Measurements from ENCODE around the gene NUP214. TPM values are rescaled to one million over a fixed set of nuclear protein-coding genes. Genes with fewer than 3 reads are reported as not detected.
"Not testable (repeated sequence)": the region's sequence is repeated elsewhere in the genome, so short reads cannot be mapped to it uniquely, and the experiment has no call there.

Gene NUP214
- polyA plus RNA-seq, 3 donors, result 45.7 to 52.0 (median 50.0) TPM

GRCh38 chr9:131158673-131159072, 33.3 kb downstream of the NUP214 start:
- DNase-seq (ENCODE audit: low read depth in 3 of 3, low spot score in 2 of 3), result not testable (repeated sequence)

GRCh38 chr9:131160416-131161112, 35.2 kb downstream of the NUP214 start:
- DNase-seq (ENCODE audit: low read depth in 3 of 3, low spot score in 2 of 3), result no peak

- DNase-seq (ENCODE audit: low read depth in 3 of 3, low spot score in 2 of 3), result no peak
Observed at GRCh38 chr9:131161585-131161984, 36.2 kb downstream of the NUP214 start.

- DNase-seq (ENCODE audit: low read depth in 3 of 3, low spot score in 2 of 3), result no peak
Observed at GRCh38 chr9:131162886-131163285, 37.5 kb downstream of the NUP214 start.

- DNase-seq (ENCODE audit: low read depth in 3 of 3, low spot score in 2 of 3), result no peak
Observed at GRCh38 chr9:131165523-131165922, 40.1 kb downstream of the NUP214 start.

- no peak for DNase-seq (ENCODE audit: low read depth in 3 of 3, low spot score in 2 of 3)
Observed at GRCh38 chr9:131167146-131167692, 41.8 kb downstream of the NUP214 start.

- DNase-seq (ENCODE audit: low read depth in 3 of 3, low spot score in 2 of 3), result no peak
Observed at GRCh38 chr9:131167936-131168335, 42.5 kb downstream of the NUP214 start.

GRCh38 chr9:131169563-131170240, 44.3 kb downstream of the NUP214 start:
- peak in 1 of 3 donors; percentile 35 for DNase-seq (ENCODE audit: low read depth in 3 of 3, low spot score in 2 of 3)

GRCh38 chr9:131173995-131174394, 48.6 kb downstream of the NUP214 start:
- DNase-seq (ENCODE audit: low read depth in 3 of 3, low spot score in 2 of 3), result no peak

GRCh38 chr9:131174681-131175239, 49.4 kb downstream of the NUP214 start:
- no peak for DNase-seq (ENCODE audit: low read depth in 3 of 3, low spot score in 2 of 3)

GRCh38 chr9:131177898-131178297, 52.5 kb downstream of the NUP214 start:
- DNase-seq (ENCODE audit: low read depth in 3 of 3, low spot score in 2 of 3), result no peak

- peak in 2 of 3 donors; percentile 23 to 27 for DNase-seq (ENCODE audit: low read depth in 3 of 3, low spot score in 2 of 3)
Observed at GRCh38 chr9:131178382-131178781, 53.0 kb downstream of the NUP214 start.

- no peak for DNase-seq (ENCODE audit: low read depth in 3 of 3, low spot score in 2 of 3)
Observed at GRCh38 chr9:131178926-131179325, 53.5 kb downstream of the NUP214 start.

- DNase-seq (ENCODE audit: low read depth in 3 of 3, low spot score in 2 of 3), result no peak
Observed at GRCh38 chr9:131179561-131180219, 54.3 kb downstream of the NUP214 start.

- DNase-seq (ENCODE audit: low read depth in 3 of 3, low spot score in 2 of 3), result no peak
Observed at GRCh38 chr9:131180454-131180853, 55.1 kb downstream of the NUP214 start.

- no peak for DNase-seq (ENCODE audit: low read depth in 3 of 3, low spot score in 2 of 3)
Observed at GRCh38 chr9:131181091-131181681, 55.8 kb downstream of the NUP214 start.

GRCh38 chr9:131185924-131186323, 60.5 kb downstream of the NUP214 start:
- no peak for DNase-seq (ENCODE audit: low read depth in 3 of 3, low spot score in 2 of 3)

- no peak for DNase-seq (ENCODE audit: low read depth in 3 of 3, low spot score in 2 of 3)
Observed at GRCh38 chr9:131186622-131187021, 61.2 kb downstream of the NUP214 start.

GRCh38 chr9:131187957-131188356, 62.6 kb downstream of the NUP214 start:
- DNase-seq (ENCODE audit: low read depth in 3 of 3, low spot score in 2 of 3), result no peak

- DNase-seq (ENCODE audit: low read depth in 3 of 3, low spot score in 2 of 3), result no peak
Observed at GRCh38 chr9:131188976-131189375, 63.6 kb downstream of the NUP214 start.

GRCh38 chr9:131190191-131190590, 64.8 kb downstream of the NUP214 start:
- no peak for DNase-seq (ENCODE audit: low read depth in 3 of 3, low spot score in 2 of 3)

Data from right renal cortex interstitium (tissue), 3 donors.